Cerebellar nuclear complex (tissue), 1 donor: ENCODE results near the gene SAMMSON.

ENCODE experiments used
- DNase-seq, 2 experiments: peaks; one replicate each; lab custom pipeline; 2025; lab: John Stamatoyannopoulos, UW

Gene SAMMSON

GRCh38 chr3:70090322-70090913, 90.9 kb downstream of the SAMMSON start:
- DNase-seq, result no peak

GRCh38 chr3:70094197-70094596, 94.7 kb downstream of the SAMMSON start:
- no peak for DNase-seq

GRCh38 chr3:70095260-70095659, 95.7 kb downstream of the SAMMSON start:
- no peak for DNase-seq

GRCh38 chr3:70096376-70097066, 97.0 kb downstream of the SAMMSON start:
- DNase-seq, result no peak

DNA sequence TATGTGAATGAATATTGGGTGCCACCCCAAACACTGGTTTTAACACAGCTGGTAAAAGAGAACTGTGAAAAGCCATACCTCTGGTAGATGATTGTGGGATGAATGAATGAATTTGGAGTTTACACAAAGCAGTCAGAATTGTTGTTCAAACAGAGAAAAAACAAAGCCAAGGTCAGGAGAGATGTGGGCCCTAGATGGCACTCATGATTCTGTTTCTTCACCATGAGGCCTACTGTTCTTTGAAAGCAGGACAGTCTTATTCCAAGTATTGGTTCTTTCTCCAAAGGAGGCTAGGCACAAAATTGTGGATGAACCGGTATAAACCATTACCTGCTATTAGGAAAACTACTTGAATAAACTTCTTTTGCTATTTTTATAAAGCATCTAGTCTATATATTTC, 97.6 kb downstream of the SAMMSON start:
- DNase-seq, result no peak

- no peak for DNase-seq
Measured at GRCh38 chr3:70108072-70108471, 108.5 kb downstream of the SAMMSON start.

DNA sequence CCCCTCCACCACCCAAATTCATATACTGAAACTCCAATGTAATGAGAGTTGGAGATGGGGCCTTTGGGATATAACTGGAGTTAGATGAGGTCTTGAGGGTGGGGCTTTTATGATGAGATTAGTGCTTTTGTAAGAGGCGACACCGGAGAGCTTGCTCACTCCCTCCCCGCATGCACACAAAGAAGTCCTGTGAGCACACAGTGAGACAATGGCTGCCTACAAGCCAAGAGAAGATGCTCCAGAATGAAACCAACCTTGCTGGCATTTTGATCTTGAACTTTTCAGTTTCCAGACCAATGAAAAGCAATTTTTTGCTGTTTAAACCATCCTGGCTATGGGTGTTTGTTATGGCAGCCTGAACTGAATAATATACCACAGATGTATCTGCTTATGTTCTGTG, 109.0 kb downstream of the SAMMSON start:
- no peak for DNase-seq

DNA sequence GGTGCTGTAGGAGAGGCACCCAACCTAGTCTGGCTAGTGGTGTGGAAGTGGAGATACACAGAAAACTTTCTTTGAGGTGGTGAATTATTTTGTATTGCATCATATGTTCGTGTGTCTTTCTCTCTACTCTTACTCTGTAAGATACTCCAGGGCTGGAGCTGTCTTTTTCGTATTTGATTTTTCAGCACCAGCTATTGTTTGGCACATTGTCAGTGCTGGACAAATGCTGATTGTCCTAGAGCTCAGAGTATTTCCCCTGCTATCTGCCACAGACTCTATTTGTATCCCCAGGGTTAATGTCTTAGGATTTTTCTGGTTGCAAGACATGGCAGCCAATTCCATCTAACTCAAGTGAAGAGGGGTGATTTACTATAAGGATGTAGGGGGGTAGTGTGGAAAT, 110.5 kb downstream of the SAMMSON start:
- DNase-seq, result no peak

- no peak for DNase-seq
Measured at GRCh38 chr3:70111411-70111810, 111.9 kb downstream of the SAMMSON start.

- DNase-seq, result no peak
Measured at GRCh38 chr3:70112751-70113150, 113.2 kb downstream of the SAMMSON start.

DNA sequence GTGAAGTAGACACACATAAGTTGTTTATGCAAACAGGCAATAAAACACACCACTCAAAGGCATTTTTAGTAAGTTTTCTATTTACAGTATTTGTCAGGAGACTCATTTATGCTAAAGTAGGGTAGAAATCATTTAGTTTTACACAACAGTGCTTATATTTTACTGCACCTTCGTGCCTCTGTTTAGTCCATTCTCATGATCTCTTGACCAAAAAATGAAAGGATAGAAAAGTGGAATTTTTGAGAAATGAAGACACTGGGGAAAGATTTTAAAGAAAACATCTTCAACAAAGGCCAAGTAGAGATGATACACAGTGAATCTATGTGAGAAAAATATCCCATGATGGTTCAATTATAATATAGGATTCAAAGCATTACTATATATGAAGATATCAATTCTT, 114.9 kb downstream of the SAMMSON start:
- no peak for DNase-seq

- no peak for DNase-seq
Measured at GRCh38 chr3:70119879-70120278, 120.3 kb downstream of the SAMMSON start.
